Lower lobe of right lung (tissue), 2 donors: ENCODE data around the gene PHLPP1. TPM values are rescaled to one million over a fixed set of nuclear protein-coding genes. Genes with fewer than 3 reads are reported as not detected.

Experiments
- ATAC-seq, 2 donors: fragments of 200-7000 bp; cut with Tn5 transposase; one replicate each; pipeline ENCODE4 v1.9.1; 2020 to 2022; ENCODE audit warnings: mild to moderate bottlenecking in 2 of 2, moderate library complexity in 2 of 2
- DNase-seq: peaks from one replicate; pipeline ENCODE4 v3.0.0-alpha.2; 2020
- H3K27ac ChIP-seq: fragments of 200-600 bp; one replicate; pipeline ENCODE4 v1.8.0; 2022
- H3K27me3 ChIP-seq: fragments of 200-600 bp; one replicate; pipeline ENCODE4 v1.8.0; 2022; ENCODE audit warnings: low read depth
- H3K36me3 ChIP-seq: fragments of 200-600 bp; one replicate; pipeline ENCODE4 v1.8.0; 2022; ENCODE audit warnings: mild to moderate bottlenecking
- H3K4me1 ChIP-seq: fragments of 200-600 bp; one replicate; pipeline ENCODE4 v1.8.0; 2022
- H3K4me3 ChIP-seq: fragments of 200-600 bp; one replicate; pipeline ENCODE4 v1.8.0; 2022; ENCODE audit warnings: mild to moderate bottlenecking
- H3K9me3 ChIP-seq: fragments of 200-600 bp; one replicate; pipeline ENCODE4 v1.8.0; 2022
- CTCF ChIP-seq: fragments of 200-600 bp; IDR thresholded peaks from one replicate; pipeline ENCODE4 v1.8.0; 2022; ENCODE audit warnings: antibody characterized with exemption, mild to moderate bottlenecking
- intact Hi-C: fragments of 100-400 bp; cut with DNase I; formaldehyde crosslinking; loops from one replicate; pipeline ENCODE4 v1.11.0; 2022
- total RNA-seq: library from RNA; stranded (reverse); fragmentation: NEBNext Ultra II Directional; extraction: Animal tissue kit (Norgen Biotek cat#: 25700); gene quantifications from one replicate; pipeline ENCODE4 v1.2.1, GENCODE V29; 2021
- donor health status: DM: no; HTN: yes; CAD: no; lungs with severe emphysema.

PHLPP1 gene
- total RNA-seq, 1 donor from 2014 or later: 12.6 TPM

GRCh38 chr18:62759704-62760402, 44.5 kb downstream of the PHLPP1 start:
- Histone ChIP-seq H3K9me3 (no peaks in the 10 kb centered on the region), H3K4me1 (peaks cover 4% of the 10 kb centered on the region), H3K27ac (no peak overlapping the region), H3K4me3 (no peak overlapping the region), H3K27me3 (no peaks in the 10 kb centered on the region), H3K36me3 (no peaks in the 10 kb centered on the region)
- DNase-seq (no peak), ATAC-seq (no peak)
- intact Hi-C loops: no loop called here
- TF ChIP-seq CTCF: no peak

GRCh38 chr18:62760403-62760734, 45.0 kb downstream of the PHLPP1 start:
- no peak overlapping the region for H3K4me3 ChIP-seq
- H3K27me3 ChIP-seq: no peaks in the 10 kb centered on the region
- no peak for TF ChIP-seq CTCF
- H3K27ac ChIP-seq: no peak overlapping the region
- no peak for ATAC-seq
- no peak for DNase-seq
- H3K4me1 ChIP-seq: peaks cover 4% of the 10 kb centered on the region
- H3K36me3 ChIP-seq: no peaks in the 10 kb centered on the region
- intact Hi-C loops: no loop called here
- H3K9me3 ChIP-seq: no peaks in the 10 kb centered on the region

- no peaks in the 10 kb centered on the region for H3K9me3 ChIP-seq
- H3K36me3 ChIP-seq: no peaks in the 10 kb centered on the region
- H3K4me3 ChIP-seq: no peak overlapping the region
- intact Hi-C loops: no loop called here
- H3K27ac ChIP-seq: no peak overlapping the region
- ATAC-seq (no peak), DNase-seq (no peak)
- TF ChIP-seq CTCF: no peak
- H3K27me3 ChIP-seq: no peaks in the 10 kb centered on the region
- peaks cover 12% of the 10 kb centered on the region for H3K4me1 ChIP-seq
Observed at GRCh38 chr18:62763101-62763521, 47.8 kb downstream of the PHLPP1 start.

GRCh38 chr18:62766266-62766665, 50.9 kb downstream of the PHLPP1 start:
- Histone ChIP-seq H3K27ac (no peak overlapping the region), H3K4me3 (no peak overlapping the region), H3K4me1 (peaks cover 8% of the 10 kb centered on the region), H3K27me3 (no peaks in the 10 kb centered on the region), H3K36me3 (no peaks in the 10 kb centered on the region), H3K9me3 (no peaks in the 10 kb centered on the region)
- no peak for ATAC-seq
- intact Hi-C loops: no loop called here
- TF ChIP-seq CTCF: no peak
- no peak for DNase-seq

GRCh38 chr18:62767321-62767720, 52.0 kb downstream of the PHLPP1 start:
- H3K36me3 ChIP-seq: no peaks in the 10 kb centered on the region
- intact Hi-C loops: no loop called here
- H3K9me3 ChIP-seq: no peaks in the 10 kb centered on the region
- H3K27me3 ChIP-seq: no peaks in the 10 kb centered on the region
- DNase-seq (no peak), ATAC-seq (no peak)
- peaks cover 8% of the 10 kb centered on the region for H3K4me1 ChIP-seq
- no peak overlapping the region for H3K4me3 ChIP-seq
- no peak overlapping the region for H3K27ac ChIP-seq
- no peak for TF ChIP-seq CTCF
